Spleen (tissue), 11 donors: ENCODE results near the gene FDXR. TPM values are rescaled to one million over a fixed set of nuclear protein-coding genes. Genes with fewer than 3 reads are reported as not detected.
"Not testable (repeated sequence)": the region's sequence is repeated elsewhere in the genome, so short reads cannot be mapped to it uniquely, and the experiment has no call there.

Experiments
- DNase-seq: peaks from one replicate; pipeline ENCODE4 v3.0.0-alpha.2; 2020
- H3K27ac ChIP-seq, 8 donors: fragments of 200-600 bp; sonication (generic) in 7 of 8; 1 replicate in 4 of 8; 2 replicates in 4 of 8; pipeline versions ENCODE4 v1.5.0 to v1.8.0; 2016 to 2021; ENCODE audit warnings: inconsistent platforms in 4 of 8, mild to moderate bottlenecking in 4 of 8, moderate library complexity in 1 of 8
- H3K27me3 ChIP-seq, 7 donors: fragments of 200-600 bp; sonication (generic) in 6 of 7; replicated peaks in 1 of 7; 1 replicate in 4 of 7; 2 replicates in 3 of 7; pipeline versions ENCODE4 v1.5.0 to v1.8.0; 2016 to 2021; ENCODE audit warnings: inconsistent platforms in 3 of 7, mild to moderate bottlenecking in 1 of 7
- H3K36me3 ChIP-seq, 6 donors: fragments of 200-600 bp; sonication (generic) in 5 of 6; 1 replicate in 4 of 6; 2 replicates in 2 of 6; pipeline versions ENCODE4 v1.5.0 to v1.8.0; 2016 to 2021; ENCODE audit warnings: inconsistent platforms in 2 of 6
- H3K4me1 ChIP-seq, 6 donors: fragments of 200-600 bp; sonication (generic) in 5 of 6; 1 replicate in 3 of 6; 2 replicates in 3 of 6; pipeline versions ENCODE4 v1.5.0 to v1.8.0; 2016 to 2021; ENCODE audit warnings: inconsistent platforms in 3 of 6
- H3K4me3 ChIP-seq, 8 donors: fragments of 200-600 bp; sonication (generic) in 7 of 8; 1 replicate in 4 of 8; 2 replicates in 4 of 8; pipeline versions ENCODE4 v1.5.0 to v1.8.0; 2016 to 2021; ENCODE audit warnings: inconsistent platforms in 4 of 8, mild to moderate bottlenecking in 4 of 8, moderate library complexity in 2 of 8
- H3K9me3 ChIP-seq, 8 donors: fragments of 200-600 bp; sonication (generic) in 7 of 8; 1 replicate in 4 of 8; 2 replicates in 4 of 8; pipeline versions ENCODE4 v1.5.0 to v1.8.0; 2016 to 2021; ENCODE audit warnings: inconsistent platforms in 4 of 8
- POLR2A ChIP-seq, 3 donors: fragments of 450-650 bp; IDR thresholded peaks; one replicate each; pipeline ENCODE4 v1.5.1; 2017; ENCODE audit warnings: antibody characterized with exemption in 3 of 3, mild to moderate bottlenecking in 1 of 3
- POLR2AphosphoS5 ChIP-seq, 3 donors: sonication (generic); formaldehyde crosslinking; IDR thresholded peaks; one replicate each; pipeline ENCODE4 v1.5.1; 2017; ENCODE audit warnings: antibody characterized with exemption in 3 of 3
- WGBS, 5 donors: extraction: QIAGEN DNeasy Blood & Tissue Kit in 3 of 5; methylation state at CpG; one replicate each; pipeline versions ENCODE4 v1.1.5 to v1.1.7; 2013 to 2018; 5-methylcytosine and 5-hydroxymethylcytosine counted together
- intact Hi-C: fragments of 100-400 bp; cut with DNase I; formaldehyde crosslinking; loops from one replicate; pipeline ENCODE4 v1.15.0; 2023; ENCODE audit warnings: low total_unique reads
- polyA plus RNA-seq, 3 donors: library from polyadenylated mRNA; stranded (reverse); fragments of 200-250 nt; gene quantifications; one replicate each; pipeline ENCODE4 v1.2.1, GENCODE V29; 2013
- total RNA-seq, 7 donors: library from RNA; depleted of rRNA in 3 of 7; stranded (reverse); fragments of >200 nt in 3 of 7; fragmentation: NEBNext Ultra II Directional in 4 of 7; extraction: Animal tissue kit (Norgen Biotek cat#: 25700) in 4 of 7; gene quantifications; one replicate each; pipeline versions ENCODE4 v1.1.0 to v1.2.1, GENCODE V29; 2016 to 2021
- TF ChIP-seq, protein P1 (sequence below), 11 experiments: fragments of 200-600 bp in 7 of 11; fragments of 450-650 bp in 4 of 11; sonication (generic) in 4 of 11; IDR thresholded peaks in 8 of 11; conservative IDR thresholded peaks in 3 of 11; 1 replicate in 7 of 11; 2 replicates in 4 of 11; pipeline versions ENCODE4 v1.4.0 to v1.8.0; 2016 to 2021; ENCODE audit warnings: antibody characterized with exemption in 11 of 11, inconsistent platforms in 4 of 11, mild to moderate bottlenecking in 1 of 11
- donor health status: healthy with polysubstance abuse.
- donor health status: DM: no; HTN: no; CAD: no; lungs with moderate emphysema.
- donor health status: DM: no; HTN: no; CAD: no.
- donor health status: Bipolar disorder and iron deficiency.
- donor health status: healthy.
- donor health status: DM: no; HTN: no; CAD: no.
- donor health status: DM: yes; HTN: yes; CAD: no.

The FDXR gene
- total and polyA plus RNA-seq, 10 donors: 13.6 to 114 (median 40.9) TPM

DNA sequence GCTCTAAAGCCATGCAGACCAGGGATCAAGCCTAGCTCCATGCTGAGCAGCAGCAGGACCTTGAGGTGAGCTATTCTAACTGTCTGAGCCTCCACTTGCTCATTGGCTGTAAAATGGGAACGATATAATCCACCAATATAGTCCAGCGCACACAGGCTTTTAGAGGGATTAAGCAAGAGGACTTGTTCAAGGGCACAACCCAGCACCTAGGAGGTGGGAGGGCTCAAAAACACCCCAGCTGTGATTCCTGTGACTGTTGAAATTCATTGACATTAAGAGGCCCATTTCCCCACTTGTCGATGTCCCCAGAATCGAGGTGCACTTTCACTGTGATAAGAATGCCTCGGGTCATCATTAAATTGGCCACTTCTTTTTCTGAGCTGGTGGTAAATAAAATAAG is 46.1 kb upstream of the FDXR start:
- DNase-seq: no peak
- Histone ChIP-seq H3K9me3 (no peaks in the 10 kb centered on the region), H3K27me3 (peaks cover 3 to 93% (median 47%) of the 10 kb centered on the region in 7 donors), H3K27ac (no peak overlapping the region), H3K4me3 (no peak overlapping the region), H3K4me1 (peaks cover 9 to 30% (median 13%) of the 10 kb centered on the region in 6 donors), H3K36me3 (no peaks in the 10 kb centered on the region)
- TF ChIP-seq, protein P1, sequence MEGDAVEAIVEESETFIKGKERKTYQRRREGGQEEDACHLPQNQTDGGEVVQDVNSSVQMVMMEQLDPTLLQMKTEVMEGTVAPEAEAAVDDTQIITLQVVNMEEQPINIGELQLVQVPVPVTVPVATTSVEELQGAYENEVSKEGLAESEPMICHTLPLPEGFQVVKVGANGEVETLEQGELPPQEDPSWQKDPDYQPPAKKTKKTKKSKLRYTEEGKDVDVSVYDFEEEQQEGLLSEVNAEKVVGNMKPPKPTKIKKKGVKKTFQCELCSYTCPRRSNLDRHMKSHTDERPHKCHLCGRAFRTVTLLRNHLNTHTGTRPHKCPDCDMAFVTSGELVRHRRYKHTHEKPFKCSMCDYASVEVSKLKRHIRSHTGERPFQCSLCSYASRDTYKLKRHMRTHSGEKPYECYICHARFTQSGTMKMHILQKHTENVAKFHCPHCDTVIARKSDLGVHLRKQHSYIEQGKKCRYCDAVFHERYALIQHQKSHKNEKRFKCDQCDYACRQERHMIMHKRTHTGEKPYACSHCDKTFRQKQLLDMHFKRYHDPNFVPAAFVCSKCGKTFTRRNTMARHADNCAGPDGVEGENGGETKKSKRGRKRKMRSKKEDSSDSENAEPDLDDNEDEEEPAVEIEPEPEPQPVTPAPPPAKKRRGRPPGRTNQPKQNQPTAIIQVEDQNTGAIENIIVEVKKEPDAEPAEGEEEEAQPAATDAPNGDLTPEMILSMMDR (IDR thresholded peaks at IDR 0.05 in 8 of 11, conservative IDR thresholded peaks at IDR 0.05 in 3 of 11): no peak
- no peak for TF ChIP-seq POLR2A (IDR thresholded peaks at IDR 0.05)
- intact Hi-C loops: no loop called here
- 88 to 95% (median 89%) methylated on average over 5 of the region's 5 CpGs for WGBS, 5 donors

DNA sequence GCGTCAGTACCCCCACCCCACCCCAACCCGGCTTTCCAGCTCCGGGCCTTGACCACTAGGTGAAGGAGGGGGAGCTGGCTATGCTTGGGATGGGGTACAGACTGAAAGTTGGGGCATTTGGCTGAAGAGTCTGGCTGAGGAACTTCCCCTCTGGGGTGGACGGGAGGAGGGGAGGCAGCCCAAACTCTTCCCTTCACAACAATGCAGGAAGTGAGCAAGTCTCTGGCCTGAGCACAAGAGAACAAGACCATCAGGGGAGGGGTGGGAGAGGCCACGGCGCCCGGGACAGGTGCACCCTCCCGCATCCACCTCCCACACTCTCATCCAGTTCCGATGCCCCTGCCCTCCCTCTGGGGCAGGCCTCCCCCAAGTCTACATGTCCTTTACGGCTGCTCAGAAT is 44.6 kb upstream of the FDXR start:
- Histone ChIP-seq H3K27me3 (peaks cover 0 to 79% (median 32%) of the 10 kb centered on the region in 7 donors), H3K4me1 (peaks cover 0 to 15% (median 0%) of the 10 kb centered on the region in 6 donors), H3K36me3 (no peaks in the 10 kb centered on the region), H3K4me3 (no peak overlapping the region), H3K9me3 (no peaks in the 10 kb centered on the region), H3K27ac (no peak overlapping the region)
- TF ChIP-seq POLR2A (IDR thresholded peaks at IDR 0.05) (no peak), POLR2AphosphoS5 (IDR thresholded peaks at IDR 0.05) (no peak)
- TF ChIP-seq, protein P1 (IDR thresholded peaks at IDR 0.05 in 8 of 11, conservative IDR thresholded peaks at IDR 0.05 in 3 of 11): no peak
- intact Hi-C loops: no loop called here
- 33 to 60% (median 43%) methylated on average over 5 to 10 of the region's 10 CpGs for WGBS, 5 donors
- no peak for DNase-seq

DNA sequence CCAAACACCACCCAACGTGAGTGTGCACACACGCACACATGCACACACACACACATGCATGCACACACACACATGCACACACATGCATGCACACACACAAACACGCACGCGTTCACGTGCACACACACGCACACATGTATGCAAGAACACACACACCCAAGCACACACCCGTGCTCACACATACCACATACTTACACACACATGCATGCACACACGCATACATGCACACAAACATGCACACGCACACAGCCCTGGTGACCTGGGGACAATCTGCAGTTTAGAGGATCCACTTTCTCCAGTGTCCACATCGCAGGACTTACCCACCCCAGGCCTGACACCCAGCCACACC is 44.0 kb upstream of the FDXR start:
- Histone ChIP-seq H3K4me3 (no peak overlapping the region), H3K9me3 (no peaks in the 10 kb centered on the region), H3K27ac (no peak overlapping the region), H3K27me3 (peaks cover 0 to 72% (median 26%) of the 10 kb centered on the region in 7 donors), H3K4me1 (peaks cover 0 to 13% (median 0%) of the 10 kb centered on the region in 6 donors), H3K36me3 (no peaks in the 10 kb centered on the region)
- DNase-seq: no peak
- whole genome bisulfite sequencing, 5 donors: 88 to 93% (median 91%) methylated on average over 11 of the region's 11 CpGs
- TF ChIP-seq, protein P1 (IDR thresholded peaks at IDR 0.05 in 8 of 11, conservative IDR thresholded peaks at IDR 0.05 in 3 of 11): no peak
- TF ChIP-seq POLR2AphosphoS5 (IDR thresholded peaks at IDR 0.05) (no peak), POLR2A (IDR thresholded peaks at IDR 0.05) (no peak)
- intact Hi-C loops: no loop called here

DNA sequence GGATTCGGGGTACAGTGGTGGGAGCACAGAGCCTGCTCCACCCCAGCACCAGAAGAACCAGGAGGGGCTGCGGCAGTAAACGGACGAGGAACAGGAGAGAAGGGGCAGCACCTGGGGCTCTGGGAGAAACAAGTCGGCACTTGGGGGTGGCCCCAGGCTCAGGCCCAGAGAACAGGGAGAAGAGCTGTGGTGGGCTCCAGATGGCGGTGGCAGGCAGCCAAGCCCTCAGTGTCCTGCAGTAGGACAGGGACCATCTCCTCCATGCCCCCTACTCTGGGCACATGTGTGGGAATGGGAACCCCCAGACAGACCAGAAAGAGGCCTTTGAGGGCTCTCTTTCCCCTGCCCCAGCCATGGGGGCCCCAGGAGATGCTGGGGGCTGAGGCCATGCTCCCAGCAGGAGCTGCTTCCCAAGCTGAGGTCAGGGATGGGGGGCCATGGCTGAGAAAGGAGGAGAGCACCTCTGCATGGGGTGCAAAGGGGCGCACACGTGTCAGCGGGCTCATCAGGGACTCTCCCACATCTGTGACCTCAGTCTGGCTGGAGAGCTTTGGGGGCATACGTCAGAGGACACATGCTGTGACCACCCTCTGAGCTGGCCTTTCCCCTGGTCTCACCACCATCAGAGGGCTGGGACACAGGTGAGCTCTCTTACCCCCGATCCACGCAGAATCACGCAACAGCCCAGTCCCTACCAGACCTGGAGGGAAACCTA is 43.5 kb upstream of the FDXR start:
- Histone ChIP-seq H3K27ac (no peak overlapping the region), H3K4me3 (no peak overlapping the region)

DNA sequence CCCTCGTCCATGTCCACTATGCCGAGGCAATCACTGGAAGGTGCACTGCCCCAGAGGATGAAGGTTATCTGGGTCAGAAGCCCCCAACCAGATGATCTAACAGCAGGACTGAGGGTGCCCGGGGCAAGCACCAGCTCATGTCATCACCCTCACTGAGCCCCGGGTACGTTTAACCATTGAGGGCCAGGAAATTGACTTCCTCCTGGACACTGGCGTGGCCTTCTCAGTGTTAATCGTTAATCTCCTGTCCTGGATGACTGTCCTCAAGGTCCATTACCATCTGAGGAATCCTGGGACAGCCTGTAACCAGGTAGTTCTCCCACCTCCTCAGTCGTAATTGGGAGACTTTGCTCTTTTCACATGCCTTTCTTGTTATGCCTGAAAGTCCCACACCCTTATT is 38.6 kb upstream of the FDXR start:
- peaks cover 0 to 25% (median 0%) of the 10 kb centered on the region in 7 donors for H3K27me3 ChIP-seq
- 55 to 81% (median 71%) methylated on average over 8 of the region's 8 CpGs for WGBS, 5 donors
- H3K4me1 ChIP-seq, H3K27ac ChIP-seq, H3K4me3 ChIP-seq, H3K9me3 ChIP-seq, DNase-seq, H3K36me3 ChIP-seq, intact Hi-C loops: not testable (repeated sequence)

More for the DNA sequence above, 43.5 kb upstream of the FDXR start:
- DNase-seq: no peak
- TF ChIP-seq, protein P1 (IDR thresholded peaks at IDR 0.05 in 8 of 11, conservative IDR thresholded peaks at IDR 0.05 in 3 of 11): no peak
- TF ChIP-seq POLR2AphosphoS5 (IDR thresholded peaks at IDR 0.05): no peak
- TF ChIP-seq POLR2A (IDR thresholded peaks at IDR 0.05): no peak
- WGBS, 5 donors: 86 to 89% (median 88%) methylated on average over 9 to 13 of the region's 13 CpGs
- H3K4me1 ChIP-seq: peaks cover 0 to 13% (median 0%) of the 10 kb centered on the region in 6 donors
- H3K27me3 ChIP-seq: peaks cover 0 to 67% (median 21%) of the 10 kb centered on the region in 7 donors
- intact Hi-C loops: no loop called here
- H3K9me3 ChIP-seq: no peaks in the 10 kb centered on the region
- no peaks in the 10 kb centered on the region for H3K36me3 ChIP-seq

DNA sequence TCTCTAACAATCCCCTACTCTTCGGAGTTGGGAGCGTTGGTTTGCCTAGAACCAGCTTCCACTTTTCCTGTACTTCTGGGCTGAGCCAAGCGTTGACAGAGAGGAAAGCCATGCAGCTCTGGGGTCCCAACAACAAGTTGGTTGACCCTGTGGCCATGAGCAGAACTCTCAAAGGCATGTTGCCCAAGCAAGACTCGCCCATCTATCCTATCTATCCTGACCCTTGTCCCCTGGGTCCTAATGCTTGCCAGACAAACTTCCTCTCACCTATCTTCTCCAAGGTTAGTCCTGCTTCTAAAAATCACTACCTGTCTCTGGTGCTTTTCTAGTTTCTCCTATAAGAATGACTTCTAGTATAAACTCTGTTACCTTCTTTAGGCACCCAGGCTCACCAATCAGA is 36.3 kb upstream of the FDXR start:
- H3K36me3 ChIP-seq, H3K9me3 ChIP-seq, H3K4me3 ChIP-seq, H3K4me1 ChIP-seq, DNase-seq, H3K27ac ChIP-seq, intact Hi-C loops: not testable (repeated sequence)
- peaks cover 0 to 25% (median 0%) of the 10 kb centered on the region in 7 donors for H3K27me3 ChIP-seq
- WGBS, 5 donors: 68 to 78% (median 75%) methylated on average over 4 of the region's 4 CpGs
